Stimulated activated CD4-positive, alpha-beta T cell treated with anti-CD3 and anti-CD28 coated beads, Interleukin-4, amount 100 ng/mL, for 1 hour (primary cell): ENCODE data around the gene BTD.

Experiments used
- DNase-seq: peaks from one replicate; pipeline ENCODE4 v3.0.0-alpha.2; 2020

BTD gene

GRCh38 chr3:15638193-15638890 lies 36.8 kb downstream of the BTD start:
- no peak for DNase-seq

- DNase-seq: no peak
Observed at GRCh38 chr3:15638891-15639262, 37.3 kb downstream of the BTD start.

GRCh38 chr3:15645246-15645645 lies 43.7 kb downstream of the BTD start:
- DNase-seq: no peak

- DNase-seq: no peak
Observed at GRCh38 chr3:15645740-15646501, 44.4 kb downstream of the BTD start.

GRCh38 chr3:15646851-15647511 lies 45.4 kb downstream of the BTD start:
- DNase-seq: no peak

- DNase-seq: peak; percentile 15
Observed at GRCh38 chr3:15647611-15648167, 46.1 kb downstream of the BTD start.

GRCh38 chr3:15649341-15649740 lies 47.8 kb downstream of the BTD start:
- DNase-seq: no peak

- DNase-seq: no peak
Observed at GRCh38 chr3:15649858-15650257, 48.3 kb downstream of the BTD start.

GRCh38 chr3:15651396-15651795 lies 49.9 kb downstream of the BTD start:
- no peak for DNase-seq

GRCh38 chr3:15653321-15653720 lies 51.8 kb downstream of the BTD start:
- DNase-seq: no peak

- DNase-seq: no peak
Observed at GRCh38 chr3:15654127-15654526, 52.6 kb downstream of the BTD start.

GRCh38 chr3:15654891-15655290 lies 53.3 kb downstream of the BTD start:
- DNase-seq: no peak

- DNase-seq: no peak
Observed at GRCh38 chr3:15656342-15656741, 54.8 kb downstream of the BTD start.

GRCh38 chr3:15657016-15657415 lies 55.5 kb downstream of the BTD start:
- no peak for DNase-seq

GRCh38 chr3:15659254-15659975 lies 57.9 kb downstream of the BTD start:
- no peak for DNase-seq

- no peak for DNase-seq
Observed at GRCh38 chr3:15660055-15660935, 58.8 kb downstream of the BTD start.

- no peak for DNase-seq
Observed at GRCh38 chr3:15664144-15664543, 62.6 kb downstream of the BTD start.

- DNase-seq: no peak
Observed at GRCh38 chr3:15665510-15666150, 64.1 kb downstream of the BTD start.

GRCh38 chr3:15666277-15666676 lies 64.7 kb downstream of the BTD start:
- no peak for DNase-seq

GRCh38 chr3:15667484-15667883 lies 65.9 kb downstream of the BTD start:
- no peak for DNase-seq

GRCh38 chr3:15673536-15673935 lies 72.0 kb downstream of the BTD start:
- DNase-seq: no peak

- no peak for DNase-seq
Observed at GRCh38 chr3:15676259-15676658, 74.7 kb downstream of the BTD start.
